Fibroblast of pulmonary artery (primary cell): ENCODE results near the gene RBP3.
"Not testable (repeated sequence)": the region's sequence is repeated elsewhere in the genome, so short reads cannot be mapped to it uniquely, and the experiment has no call there.

ENCODE experiments used
- DNase-seq: peaks from one replicate; pipeline ENCODE4 v3.0.0-alpha.2; 2010; ENCODE audit warnings: low read depth
- H3K4me3 ChIP-seq: replicated peaks from 2 replicates; pipeline ENCODE4 v1.5.1; 2011; ENCODE audit warnings: low read depth, mild to moderate bottlenecking, control low read depth, low read length, moderate library complexity
- CTCF ChIP-seq: IDR thresholded peaks from 2 replicates; pipeline ENCODE4 v1.5.1; 2011; ENCODE audit warnings: mild to moderate bottlenecking, control low read depth, low read length, inconsistent platforms; ENCODE audit errors: missing control alignments

RBP3 gene

GRCh38 chr10:47381427-47382379 is 33.5 kb downstream of the RBP3 start:
- H3K4me3 ChIP-seq, result no peak overlapping the region
- DNase-seq, result no peak
- no peak for TF ChIP-seq CTCF

GRCh38 chr10:47383261-47384147 is 35.3 kb downstream of the RBP3 start:
- no peak for DNase-seq

GRCh38 chr10:47384148-47384921 is 36.2 kb downstream of the RBP3 start, which contains the start of gene ZNF488:
ZNF488 (minus strand) TSS chr10:47384293; CDS start chr10:47368829, 15,464 bp downstream.
- peak; percentile 78 for DNase-seq
- TF ChIP-seq CTCF, result no peak
- peak within 1 kb of the TSS; percentile 71 for H3K4me3 ChIP-seq

More at GRCh38 chr10:47383261-47384147, 35.3 kb downstream of the RBP3 start:
- no peak for TF ChIP-seq CTCF
- peak overlapping the region; percentile 71 for H3K4me3 ChIP-seq

GRCh38 chr10:47386104-47386503 is 37.9 kb downstream of the RBP3 start:
- not testable (repeated sequence) for H3K4me3 ChIP-seq, DNase-seq

- DNase-seq, result no peak
- H3K4me3 ChIP-seq, result no peak overlapping the region
- TF ChIP-seq CTCF, result no peak
These were observed 40.7 kb downstream of the RBP3 start for GRCh38 chr10:47388879-47389278.

GRCh38 chr10:47389619-47390018 is 41.5 kb downstream of the RBP3 start:
- TF ChIP-seq CTCF, result no peak
- DNase-seq, result no peak
- no peak overlapping the region for H3K4me3 ChIP-seq
